Amygdala (tissue), 56 donors: ENCODE measurements around the gene ARHGEF28.

Experiments used
- DNase-seq, 56 donors: peaks; one replicate each; lab custom pipeline; 2025; lab: John Stamatoyannopoulos, UW

Gene ARHGEF28

DNA sequence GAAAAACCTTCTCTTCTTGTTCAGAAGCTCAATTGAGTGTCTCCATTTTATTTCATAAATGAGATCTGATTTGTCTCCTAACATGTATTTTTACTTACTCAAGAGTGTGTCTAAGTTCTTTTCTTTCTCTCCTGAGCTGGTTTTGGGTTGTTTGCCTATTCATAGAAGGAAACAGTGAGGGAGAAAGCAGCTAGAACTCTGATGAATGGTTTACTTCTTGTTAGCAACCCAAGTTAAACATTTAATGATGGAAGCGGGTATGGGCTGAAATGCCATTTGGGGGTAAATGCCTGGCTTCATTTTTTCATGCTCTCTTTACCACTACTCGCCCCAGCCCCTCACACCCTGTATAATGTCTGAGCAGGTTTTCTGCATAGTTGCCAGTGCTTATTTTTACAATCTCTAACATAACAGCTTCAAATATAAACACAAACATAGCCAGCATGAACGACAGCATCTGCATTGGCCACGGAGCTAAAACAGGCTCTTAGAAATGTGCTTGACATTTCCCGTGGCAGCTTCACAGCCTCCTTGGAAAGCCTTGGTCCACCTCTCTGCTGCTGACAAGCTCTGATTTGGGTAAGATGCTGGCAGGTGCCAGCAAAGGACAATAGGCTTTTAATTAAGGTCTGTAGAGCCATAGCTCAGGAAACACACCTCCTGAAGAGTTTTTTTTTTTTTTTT lies 321.1 kb downstream of the ARHGEF28 start:
- DNase-seq: peak in 1 of 56 donors; percentile 19

- DNase-seq: no peak
Observed at GRCh38 chr5:73947906-73948640, 322.1 kb downstream of the ARHGEF28 start.

GRCh38 chr5:73948720-73949119 lies 322.7 kb downstream of the ARHGEF28 start:
- DNase-seq: no peak

DNA sequence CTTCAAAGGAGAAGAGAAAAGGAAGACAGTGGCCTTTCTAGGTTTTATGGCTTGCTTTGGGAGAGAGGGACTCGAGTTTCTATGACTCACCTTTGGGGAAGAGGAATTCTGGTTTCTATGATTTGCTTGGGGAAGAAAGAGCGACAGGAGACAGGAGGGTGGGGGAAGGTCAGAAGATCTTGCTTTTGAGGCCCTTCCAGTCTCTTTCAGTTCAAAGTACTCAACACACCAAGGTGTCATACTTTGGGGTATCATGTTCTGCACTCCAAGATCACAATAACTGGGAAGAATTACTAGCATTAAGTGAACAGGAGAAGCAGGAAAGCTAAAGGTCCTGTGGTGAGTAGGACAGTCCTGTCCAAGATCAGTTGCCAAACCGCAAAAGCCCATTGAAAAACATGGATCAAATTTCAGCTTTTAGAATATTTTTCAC lies 324.5 kb downstream of the ARHGEF28 start:
- DNase-seq: no peak

- DNase-seq: no peak
Observed at GRCh38 chr5:73950912-73951430, 325.0 kb downstream of the ARHGEF28 start.

- DNase-seq: no peak
Observed at GRCh38 chr5:73952872-73953271, 326.9 kb downstream of the ARHGEF28 start.

DNA sequence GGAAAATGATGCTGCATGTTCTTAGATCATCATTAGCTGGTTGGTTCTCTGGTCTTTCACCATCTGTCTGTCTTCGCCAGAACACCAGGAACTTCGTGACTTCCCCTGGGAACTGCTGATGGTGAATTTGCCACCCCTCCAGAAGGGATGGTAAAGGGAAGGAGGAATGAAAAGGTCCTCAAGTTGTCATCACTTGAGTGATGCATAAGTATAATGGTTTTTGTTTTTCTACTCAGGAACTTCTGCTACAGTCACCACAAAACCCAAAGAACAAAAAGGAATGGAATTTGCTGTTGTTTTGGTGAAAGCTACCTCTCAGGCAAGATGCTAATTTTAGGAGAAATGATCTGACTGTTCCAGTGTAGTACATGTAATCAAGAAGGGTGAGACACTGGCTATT lies 328.4 kb downstream of the ARHGEF28 start:
- no peak for DNase-seq

DNA sequence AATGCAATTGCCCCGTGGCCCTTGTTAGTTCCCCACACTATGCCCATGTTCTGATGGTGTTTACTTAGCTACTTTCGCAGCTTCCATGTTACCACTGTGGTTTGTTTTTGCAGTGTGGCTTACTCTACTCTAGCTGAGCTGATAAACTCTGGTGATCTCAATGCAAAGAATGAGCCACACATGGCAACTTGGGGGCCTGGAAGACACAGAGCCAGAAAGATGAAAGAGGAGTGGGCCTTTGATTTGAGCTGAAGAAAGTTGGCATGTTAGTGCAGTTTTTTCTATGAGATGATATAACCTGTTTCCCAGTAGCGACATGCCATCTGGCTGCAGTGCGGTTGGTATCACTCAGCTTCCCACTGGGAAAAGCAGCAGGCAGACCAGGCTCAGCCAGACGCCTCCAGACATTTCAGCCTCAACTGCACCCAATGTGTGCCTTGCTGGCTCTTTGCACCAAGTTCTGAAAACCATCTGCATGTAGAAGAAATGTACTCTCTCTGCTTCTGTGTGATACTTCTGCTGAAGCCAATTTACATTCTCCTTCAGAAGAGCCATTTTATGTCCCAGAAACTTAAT lies 329.4 kb downstream of the ARHGEF28 start:
- peak in 29 of 56 donors; percentile 1 to 76 (median 29) for DNase-seq

- peak in 2 of 56 donors; percentile 11 to 37 for DNase-seq
Observed at GRCh38 chr5:73957397-73958001, 331.5 kb downstream of the ARHGEF28 start.

GRCh38 chr5:73958037-73958436 lies 332.0 kb downstream of the ARHGEF28 start:
- DNase-seq: no peak

- no peak for DNase-seq
Observed at GRCh38 chr5:73960023-73960422, 334.0 kb downstream of the ARHGEF28 start.

GRCh38 chr5:73960426-73960825 lies 334.4 kb downstream of the ARHGEF28 start:
- DNase-seq: no peak

DNA sequence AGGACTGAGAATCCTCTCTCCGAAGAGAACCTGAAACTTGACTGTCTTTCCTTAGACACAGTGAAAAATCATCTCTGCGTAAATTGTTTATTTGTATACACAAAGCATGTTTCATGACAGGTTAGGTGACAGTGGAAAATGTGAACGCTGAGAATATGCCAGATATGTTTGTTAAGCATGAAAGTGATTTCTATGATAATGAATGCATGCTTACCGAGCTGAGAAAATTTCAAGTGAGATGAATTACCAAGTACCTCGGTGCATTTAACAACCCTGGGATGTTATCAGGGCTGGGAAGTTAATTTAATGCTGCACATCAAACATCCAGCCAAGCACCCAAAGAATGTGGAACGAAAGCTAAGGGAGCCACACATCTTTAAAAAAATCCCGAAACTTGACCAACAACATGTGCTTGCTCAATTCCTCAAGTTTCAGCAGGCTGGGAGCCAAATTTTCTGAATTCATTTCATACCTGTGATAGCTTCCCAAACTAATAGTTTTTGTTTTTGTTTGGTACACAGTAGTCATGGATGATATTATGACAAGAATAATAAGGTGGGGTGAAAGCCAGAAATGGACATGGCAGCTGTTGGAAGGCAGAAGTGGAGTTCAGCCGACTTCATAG lies 336.9 kb downstream of the ARHGEF28 start:
- DNase-seq: no peak

DNA sequence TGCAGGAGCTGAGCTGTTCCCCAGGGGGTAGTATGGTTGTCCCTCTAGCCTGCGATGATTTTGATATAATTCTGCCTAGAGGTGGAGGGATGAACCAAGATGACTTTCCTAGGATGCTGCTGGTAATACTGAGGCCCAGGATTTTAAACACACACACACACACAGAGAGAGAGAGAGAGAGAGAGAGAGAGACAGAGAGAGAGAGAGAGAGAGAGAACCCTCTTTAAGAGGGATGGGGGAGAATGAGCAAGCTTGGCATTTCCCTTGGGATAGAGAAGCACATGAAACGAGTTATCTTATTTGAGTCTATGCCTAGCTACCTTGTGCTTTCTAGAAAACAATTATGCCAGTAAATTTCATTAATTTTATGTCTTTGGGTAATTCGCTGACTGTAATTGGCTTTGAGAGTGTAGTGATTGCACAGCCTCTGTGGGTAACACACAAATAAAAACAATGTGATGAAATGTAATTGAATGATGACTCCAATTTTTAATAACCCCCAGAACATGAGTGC lies 338.4 kb downstream of the ARHGEF28 start:
- no peak for DNase-seq

DNA sequence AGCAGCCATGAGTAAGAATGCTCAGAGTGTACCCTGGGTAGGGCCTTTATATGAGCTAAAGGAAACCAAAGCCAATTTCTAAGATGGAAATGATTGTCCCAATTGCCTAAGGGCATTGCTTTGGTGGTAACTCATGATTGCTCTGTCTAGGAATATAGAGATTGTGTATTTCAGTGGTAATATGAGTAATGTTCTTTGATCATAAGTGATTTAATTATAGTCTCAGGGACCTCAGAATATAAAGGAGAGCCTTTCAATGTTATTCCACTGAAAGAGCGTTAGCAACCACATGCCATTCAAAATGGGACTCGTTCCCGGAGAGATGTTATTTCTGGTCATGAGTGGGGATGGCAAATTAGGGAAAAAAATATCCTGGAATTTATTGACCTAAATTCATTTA lies 340.5 kb downstream of the ARHGEF28 start:
- peak in 1 of 56 donors; percentile 7 for DNase-seq

GRCh38 chr5:73967347-73967746 lies 341.4 kb downstream of the ARHGEF28 start:
- no peak for DNase-seq

- no peak for DNase-seq
Observed at GRCh38 chr5:73968246-73968645, 342.2 kb downstream of the ARHGEF28 start.

GRCh38 chr5:73968729-73969128 lies 342.7 kb downstream of the ARHGEF28 start:
- peak in 11 of 56 donors; percentile 1 to 22 (median 13) for DNase-seq

DNA sequence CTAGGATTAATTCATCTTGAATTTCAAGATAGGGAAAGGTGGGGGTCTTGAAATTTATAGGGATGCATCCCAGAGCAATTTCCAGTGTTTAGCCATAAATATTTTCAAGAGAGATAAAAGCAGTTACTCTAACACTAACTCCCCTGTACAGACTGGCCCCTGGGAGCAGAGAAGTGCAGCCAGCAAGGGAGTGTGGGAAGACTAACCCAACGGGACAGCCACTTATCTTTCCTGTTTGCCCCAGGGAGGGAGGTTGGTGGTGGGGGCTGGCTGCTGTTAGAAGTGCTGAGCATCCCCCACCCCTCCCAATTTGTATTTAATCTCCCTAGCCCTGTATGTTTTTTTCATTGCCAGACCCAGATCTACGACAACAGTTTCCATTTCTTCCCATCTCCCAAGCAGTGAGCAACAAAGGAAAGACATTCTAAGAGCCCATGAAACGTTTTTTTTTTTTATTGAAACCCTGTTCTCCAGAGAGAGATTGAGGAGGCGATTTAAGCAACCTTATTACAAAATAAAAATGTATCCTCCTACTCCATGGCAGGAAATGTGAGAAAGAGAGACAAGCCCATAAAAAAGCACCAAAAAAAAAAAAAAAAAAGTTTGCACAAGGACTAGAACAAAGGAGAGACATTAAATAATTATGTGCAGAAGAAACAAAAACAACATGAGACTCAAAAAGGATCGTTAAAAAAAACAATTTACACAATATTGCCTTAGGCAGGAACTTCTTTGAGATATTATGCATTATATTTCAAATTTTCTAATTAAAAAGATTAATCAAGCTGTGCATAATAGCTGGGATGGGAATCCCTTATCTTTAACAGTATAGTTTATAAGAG lies 343.4 kb downstream of the ARHGEF28 start:
- DNase-seq: no peak
